CD4-positive, CD25-positive, alpha-beta regulatory T cell (primary cell): ENCODE data around the gene DNAL1. TPM values are rescaled to one million over a fixed set of nuclear protein-coding genes. Genes with fewer than 3 reads are reported as not detected.

Source experiments
- ATAC-seq, 2 donors: fragments of 150-1000 bp; cut with Tn5 transposase; one replicate each; pipeline ENCODE4 v1.10.0; 2021; ENCODE audit warnings: low read depth in 2 of 2, moderate number of reproducible peaks in 2 of 2, moderate library complexity in 1 of 2
- DNase-seq, 3 donors: peaks; one replicate each; pipeline versions ENCODE4 v3.0.0 to v3.0.0-alpha.2; 2012 to 2022; ENCODE audit warnings: mixed read lengths in 1 of 3
- H3K27ac ChIP-seq: one replicate; pipeline ENCODE4 v1.7.0; 2013; ENCODE audit warnings: mild to moderate bottlenecking, low read length; ENCODE audit not compliant: insufficient read depth, poor library complexity, severe bottlenecking
- H3K27me3 ChIP-seq: one replicate; pipeline ENCODE4 v1.7.0; 2013; ENCODE audit warnings: low read length; ENCODE audit not compliant: control insufficient read depth, insufficient read depth
- H3K36me3 ChIP-seq: one replicate; pipeline ENCODE4 v1.7.0; 2013; ENCODE audit warnings: mild to moderate bottlenecking, low read length, moderate library complexity; ENCODE audit not compliant: control insufficient read depth, insufficient read depth
- H3K4me1 ChIP-seq: 2 replicates; pipeline ENCODE4 v1.7.0; 2013; ENCODE audit warnings: mild to moderate bottlenecking, low read length; ENCODE audit not compliant: insufficient read depth, control insufficient read depth, poor library complexity, severe bottlenecking
- H3K4me3 ChIP-seq: one replicate; pipeline ENCODE4 v1.7.0; 2013; ENCODE audit warnings: low read depth, mild to moderate bottlenecking, low read length, moderate library complexity
- H3K9me3 ChIP-seq, 2 experiments: 1 replicate in 1 of 2; 2 replicates in 1 of 2; pipeline ENCODE4 v1.7.0; 2013; ENCODE audit warnings: low read length in 2 of 2, mild to moderate bottlenecking in 1 of 2, moderate library complexity in 1 of 2; ENCODE audit not compliant: control insufficient read depth in 2 of 2
- H3K27ac Mint-ChIP-seq, 3 donors: one replicate each; pipeline ENCODE4 v1.8.0; 2020 to 2022; ENCODE audit warnings: mild to moderate bottlenecking in 3 of 3, mixed read lengths in 3 of 3, moderate library complexity in 2 of 3
- H3K27me3 Mint-ChIP-seq: one replicate; pipeline ENCODE4 v1.8.0; 2022; ENCODE audit warnings: mild to moderate bottlenecking, mixed read lengths
- H3K36me3 Mint-ChIP-seq: one replicate; pipeline ENCODE4 v1.8.0; 2020; ENCODE audit warnings: mixed read lengths
- H3K4me1 Mint-ChIP-seq, 4 donors: one replicate each; pipeline ENCODE4 v1.8.0; 2020 to 2022; ENCODE audit warnings: mixed read lengths in 4 of 4, mild to moderate bottlenecking in 1 of 4
- H3K4me3 Mint-ChIP-seq, 4 donors: one replicate each; pipeline ENCODE4 v1.8.0; 2020 to 2022; ENCODE audit warnings: mild to moderate bottlenecking in 4 of 4, mixed read lengths in 4 of 4, moderate library complexity in 3 of 4
- H3K9me3 Mint-ChIP-seq, 7 donors: one replicate each; pipeline ENCODE4 v1.8.0; 2020 to 2022; ENCODE audit warnings: mixed read lengths in 7 of 7, mild to moderate bottlenecking in 3 of 7, moderate library complexity in 2 of 7
- polyA plus RNA-seq, 4 donors: library from polyadenylated mRNA; unstranded; fragments of 300-500 nt; fragmentation: Illumina TruSeq; gene quantifications; one replicate each; pipeline ENCODE4 v1.2.3, GENCODE V29; 2021
- total RNA-seq: library from RNA; stranded (reverse); gene quantifications from one replicate; pipeline ENCODE4 v1.2.3, GENCODE V29; 2022

The DNAL1 gene
- total and polyA plus RNA-seq, 5 donors from 2014 or later, result 3.4 to 5.0 (median 3.8) TPM

GRCh38 chr14:73749706-73750530, 105.1 kb downstream of the DNAL1 start:
- DNase-seq (no peak), ATAC-seq (no peak)
- H3K27ac ChIP-seq, result peak overlapping the region; percentile 35
- no peaks in the 10 kb centered on the region for H3K9me3 ChIP-seq
- no peaks in the 10 kb centered on the region for H3K36me3 ChIP-seq
- H3K27me3 Mint-ChIP-seq, result no peaks in the 10 kb centered on the region
- H3K27ac Mint-ChIP-seq, result peak overlapping the region; percentile 67 to 94 (median 89)
- peak overlapping the region in 3 of 4 donors; percentile 50 to 82 (median 60) for H3K4me3 Mint-ChIP-seq
- H3K4me3 ChIP-seq, result no peak overlapping the region
- peaks cover 28 to 97% (median 79%) of the 10 kb centered on the region in 4 donors for H3K4me1 Mint-ChIP-seq
- peaks cover 92% of the 10 kb centered on the region for H3K4me1 ChIP-seq
- no peaks in the 10 kb centered on the region for H3K9me3 Mint-ChIP-seq
- no peaks in the 10 kb centered on the region for H3K27me3 ChIP-seq
- H3K36me3 Mint-ChIP-seq, result no peaks in the 10 kb centered on the region

- Histone ChIP-seq H3K36me3 (no peaks in the 10 kb centered on the region), H3K4me1 (peaks cover 92% of the 10 kb centered on the region), H3K9me3 (no peaks in the 10 kb centered on the region), H3K4me3 (no peak overlapping the region), H3K27ac (peak overlapping the region; percentile 90), H3K27me3 (no peaks in the 10 kb centered on the region)
- H3K4me1 Mint-ChIP-seq, result peaks cover 34 to 97% (median 80%) of the 10 kb centered on the region in 4 donors
- ATAC-seq (no peak), DNase-seq (no peak)
- peak overlapping the region in 2 of 3 donors; percentile 67 to 94 for H3K27ac Mint-ChIP-seq
- H3K36me3 Mint-ChIP-seq, result no peaks in the 10 kb centered on the region
- peak overlapping the region in 1 of 4 donors; percentile 25 for H3K4me3 Mint-ChIP-seq
- no peaks in the 10 kb centered on the region for H3K27me3 Mint-ChIP-seq
- no peaks in the 10 kb centered on the region for H3K9me3 Mint-ChIP-seq
These were observed 105.7 kb downstream of the DNAL1 start for GRCh38 chr14:73750531-73750901.

DNA sequence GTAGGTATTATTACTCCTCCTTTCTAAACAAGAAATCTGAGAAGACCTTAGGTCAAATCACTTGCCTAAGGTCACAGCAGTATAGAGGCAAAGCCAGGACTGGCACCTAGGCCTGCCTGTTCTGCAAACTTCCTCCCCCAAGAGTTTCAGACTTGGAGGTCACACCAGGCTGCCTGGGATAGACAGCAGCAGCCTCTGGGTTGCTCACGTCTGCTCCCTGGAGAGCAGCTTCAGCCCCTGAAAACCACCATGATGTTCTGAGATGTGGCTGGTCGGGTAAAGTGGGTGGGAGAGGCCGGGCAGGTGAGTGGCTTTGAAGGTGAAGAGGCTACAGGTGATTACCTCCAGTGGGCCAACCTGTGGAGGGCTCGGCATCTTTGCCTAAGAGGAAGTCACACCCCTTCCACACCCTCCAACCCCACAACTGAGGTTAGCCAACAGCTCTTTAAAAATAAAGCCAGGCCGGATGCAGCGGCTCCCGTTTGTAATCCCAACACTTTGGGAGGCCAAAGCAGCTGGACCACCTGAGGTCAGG, 106.4 kb downstream of the DNAL1 start:
- Mint-ChIP-seq H3K4me1 (peaks cover 35 to 99% (median 85%) of the 10 kb centered on the region in 4 donors), H3K9me3 (no peaks in the 10 kb centered on the region), H3K27ac (peak overlapping the region; percentile 89 to 94 (median 90)), H3K36me3 (no peaks in the 10 kb centered on the region), H3K4me3 (peak overlapping the region; percentile 21 to 59 (median 27)), H3K27me3 (no peaks in the 10 kb centered on the region)
- Histone ChIP-seq H3K27ac (peak overlapping the region; percentile 90), H3K9me3 (no peaks in the 10 kb centered on the region), H3K4me3 (no peak overlapping the region), H3K27me3 (no peaks in the 10 kb centered on the region), H3K36me3 (no peaks in the 10 kb centered on the region), H3K4me1 (peaks cover 92% of the 10 kb centered on the region)
- DNase-seq (no peak), ATAC-seq (no peak)

GRCh38 chr14:73752297-73752992, 107.7 kb downstream of the DNAL1 start:
- Histone ChIP-seq H3K4me1 (peaks cover 92% of the 10 kb centered on the region), H3K27ac (peak overlapping the region; percentile 90), H3K4me3 (peak overlapping the region; percentile 77), H3K27me3 (no peaks in the 10 kb centered on the region), H3K36me3 (no peaks in the 10 kb centered on the region), H3K9me3 (no peaks in the 10 kb centered on the region)
- ATAC-seq (peak; percentile 37 to 41), DNase-seq (peak in 1 of 3 donors; percentile 49)
- H3K27ac Mint-ChIP-seq, result peak overlapping the region; percentile 89 to 97 (median 94)
- H3K27me3 Mint-ChIP-seq, result no peaks in the 10 kb centered on the region
- peaks cover 41 to 99% (median 84%) of the 10 kb centered on the region in 4 donors for H3K4me1 Mint-ChIP-seq
- no peaks in the 10 kb centered on the region for H3K36me3 Mint-ChIP-seq
- peak overlapping the region; percentile 89 to 99 (median 92) for H3K4me3 Mint-ChIP-seq
- H3K9me3 Mint-ChIP-seq, result no peaks in the 10 kb centered on the region

Other genes with a start within 250 kb of the DNAL1 start
- 53.2 TPM for gene NUMB, start 186.4 kb upstream of the DNAL1 start, total RNA-seq
- gene NUMB, start 186.4 kb upstream of the DNAL1 start, polyA plus RNA-seq, result 10 to 100 TPM; 28.8 to 34.5 (median 32.1) TPM
- gene RIOX1, start 154.1 kb upstream of the DNAL1 start, total RNA-seq, result 22.7 TPM
- 10 to 100 TPM; 22.8 to 36.2 (median 29.8) TPM for gene RIOX1, start 154.1 kb upstream of the DNAL1 start, polyA plus RNA-seq
- gene ACOT1, start 107.8 kb upstream of the DNAL1 start, total RNA-seq, result 1.7 TPM
- gene ACOT1, start 107.8 kb upstream of the DNAL1 start, polyA plus RNA-seq, result 1 to 10 TPM; 4.2 to 5.9 (median 5.0) TPM
- not detected for gene HEATR4, start 86.0 kb upstream of the DNAL1 start, total RNA-seq
- gene HEATR4, start 86.0 kb upstream of the DNAL1 start, polyA plus RNA-seq, result under 1 TPM in 2 of 4 donors, not detected in 2; 0.20 to 0.41 TPM
- gene ACOT2, start 75.8 kb upstream of the DNAL1 start, total RNA-seq, result 15.4 TPM
- 10 to 100 TPM; 34.4 to 44.2 (median 40.7) TPM for gene ACOT2, start 75.8 kb upstream of the DNAL1 start, polyA plus RNA-seq
- gene ACOT4, start 53.1 kb upstream of the DNAL1 start, total RNA-seq, result 1.1 TPM
- gene ACOT4, start 53.1 kb upstream of the DNAL1 start, polyA plus RNA-seq, result 1 to 10 TPM; 2.6 to 6.7 (median 3.9) TPM
- not detected for gene ACOT6, start 32.5 kb upstream of the DNAL1 start, total RNA-seq
- under 1 TPM in 1 of 4 donors, not detected in 3; 0.16 TPM for gene ACOT6, start 32.5 kb upstream of the DNAL1 start, polyA plus RNA-seq
- gene PNMA1, start 69.4 kb downstream of the DNAL1 start, total RNA-seq, result 42.6 TPM
- 10 to 100 TPM; 45.2 to 54.1 (median 51.9) TPM for gene PNMA1, start 69.4 kb downstream of the DNAL1 start, polyA plus RNA-seq
- gene PTGR2, start 206.8 kb downstream of the DNAL1 start, total RNA-seq, result 1.1 TPM
- gene PTGR2, start 206.8 kb downstream of the DNAL1 start, polyA plus RNA-seq, result 1 to 10 TPM in 3 of 4 donors, under 1 TPM in 1; 0.98 to 2.8 (median 1.3) TPM
- 93.2 TPM for gene ZNF410, start 241.9 kb downstream of the DNAL1 start, total RNA-seq
- 10 to 100 TPM; 76.8 to 89.0 (median 79.9) TPM for gene ZNF410, start 241.9 kb downstream of the DNAL1 start, polyA plus RNA-seq